HepG2 (cell line): ENCODE results near the gene TTBK1. TPM values are rescaled to one million over a fixed set of nuclear protein-coding genes. Genes with fewer than 3 reads are reported as not detected.

ENCODE experiments used
- ARHGAP35 ChIP-seq: sonication (generic); formaldehyde crosslinking; IDR thresholded peaks from 2 replicates; pipeline ENCODE4 v1.9.0; 2022; ENCODE audit warnings: mild to moderate bottlenecking, inconsistent platforms, moderate library complexity, missing genetic modification reagents, borderline replicate concordance
- E2F1 ChIP-seq: sonication (generic); formaldehyde crosslinking; IDR thresholded peaks from 2 replicates; pipeline ENCODE4 v1.5.0; 2020; ENCODE audit warnings: missing genetic modification reagents
- EHMT2 ChIP-seq: fragments of 200-600 bp; sonication (generic); IDR thresholded peaks from 2 replicates; pipeline ENCODE4 v1.7.0; 2017; ENCODE audit warnings: antibody characterized with exemption, low read depth, low read length, borderline replicate concordance
- FOSL2 ChIP-seq: sonication (generic); formaldehyde crosslinking; IDR thresholded peaks from 2 replicates; pipeline ENCODE4 v1.4.0; 2020; ENCODE audit warnings: missing genetic modification reagents
- GZF1 ChIP-seq: sonication (generic); formaldehyde crosslinking; IDR thresholded peaks from 2 replicates; pipeline ENCODE4 v1.5.1; 2020; ENCODE audit warnings: mild to moderate bottlenecking, missing genetic modification reagents
- IRX3 ChIP-seq: sonication (generic); formaldehyde crosslinking; IDR thresholded peaks from 2 replicates; pipeline ENCODE4 v1.8.1; 2023; ENCODE audit warnings: mild to moderate bottlenecking, low read depth, missing genetic modification reagents, borderline replicate concordance
- JUNB ChIP-seq: sonication (generic); formaldehyde crosslinking; IDR thresholded peaks from 2 replicates; pipeline ENCODE4 v1.8.0; 2022; ENCODE audit warnings: missing genetic modification reagents, mild to moderate bottlenecking, borderline replicate concordance
- MXD4 ChIP-seq: IDR thresholded peaks from 2 replicates; pipeline ENCODE4 v1.6.1; 2016; ENCODE audit warnings: mild to moderate bottlenecking, missing biosample characterization, missing genetic modification reagents
- RARG ChIP-seq: sonication (generic); formaldehyde crosslinking; IDR thresholded peaks from 2 replicates; pipeline ENCODE4 v1.4.0; 2020; ENCODE audit warnings: low read depth, mild to moderate bottlenecking, missing genetic modification reagents
- SOX13 ChIP-seq, 3 experiments: fragments of 450-650 bp in 1 of 3; sonication (generic) in 1 of 3; formaldehyde crosslinking in 1 of 3; IDR thresholded peaks in 2 of 3; conservative IDR thresholded peaks in 1 of 3; 2 replicates each; pipeline versions ENCODE4 v1.5.0 to v1.6.1; 2016 to 2020; ENCODE audit warnings: antibody characterized with exemption in 1 of 3, mild to moderate bottlenecking in 1 of 3, missing compliant biosample characterization in 1 of 3, missing genetic modification reagents in 1 of 3, moderate library complexity in 1 of 3
- THYN1 ChIP-seq: sonication (generic); formaldehyde crosslinking; IDR thresholded peaks from 2 replicates; pipeline ENCODE4 v1.8.1; 2023; ENCODE audit warnings: low read depth, mild to moderate bottlenecking, moderate library complexity, missing genetic modification reagents, borderline replicate concordance
- ZBTB2 ChIP-seq: sonication (generic); formaldehyde crosslinking; IDR thresholded peaks from 2 replicates; pipeline ENCODE4 v1.8.0; 2022; ENCODE audit warnings: low read depth, missing genetic modification reagents
- ZBTB20 ChIP-seq: sonication (generic); formaldehyde crosslinking; IDR thresholded peaks from 2 replicates; pipeline ENCODE4 v1.8.1; 2023; ENCODE audit warnings: missing genetic modification reagents, low read depth, mild to moderate bottlenecking, borderline replicate concordance
- ZNF235 ChIP-seq: sonication (generic); formaldehyde crosslinking; IDR thresholded peaks from 2 replicates; pipeline ENCODE4 v1.8.1; 2023; ENCODE audit warnings: mild to moderate bottlenecking, missing genetic modification reagents, borderline replicate concordance
- ZNF281 ChIP-seq: sonication (generic); formaldehyde crosslinking; IDR thresholded peaks from 2 replicates; pipeline ENCODE4 v1.4.0; 2020; ENCODE audit warnings: missing genetic modification reagents, borderline replicate concordance
- ZNF660 ChIP-seq: sonication (generic); formaldehyde crosslinking; IDR thresholded peaks from 2 replicates; pipeline ENCODE4 v1.5.1; 2020; ENCODE audit warnings: mild to moderate bottlenecking, low read depth, missing genetic modification reagents, borderline replicate concordance
- ZNF704 ChIP-seq: sonication (generic); formaldehyde crosslinking; IDR thresholded peaks from 2 replicates; pipeline ENCODE4 v1.8.1; 2023; ENCODE audit warnings: mild to moderate bottlenecking, inconsistent platforms, moderate library complexity, missing genetic modification reagents, borderline replicate concordance
- ZUFSP ChIP-seq: sonication (generic); formaldehyde crosslinking; IDR thresholded peaks from 2 replicates; pipeline ENCODE4 v1.9.0; 2021; ENCODE audit warnings: missing genetic modification reagents, mild to moderate bottlenecking, borderline replicate concordance
- polyA plus RNA-seq, 8 experiments: library from polyadenylated mRNA; depleted of rRNA in 3 of 8; stranded (reverse) in 7 of 8; unstranded in 1 of 8; fragments of >200 nt; fragmentation: Illumina TruSeq in 4 of 8; extraction: Trizol in 4 of 8; gene quantifications; 2 replicates each; pipeline versions ENCODE4 v1.2.1 to v1.2.3, GENCODE V29; 2011 to 2016; ENCODE audit warnings: low read depth in 4 of 8, missing spikeins in 1 of 8, mixed read lengths in 1 of 8; ENCODE audit not compliant: insufficient read depth in 1 of 8
- total RNA-seq, 5 experiments: library from RNA; depleted of rRNA; stranded (reverse); fragments of >200 nt; fragmentation: Illumina TruSeq; extraction: Trizol; gene quantifications; 2 replicates each; pipeline ENCODE4 v1.2.3, GENCODE V29; 2016; ENCODE audit warnings: low read depth in 1 of 5

TTBK1 gene
- total and polyA plus RNA-seq, 2 of the 13 experiments (the other 11 are each of a cell fraction or from before 2014, with no cell fraction given) = 0.24 to 0.33 TPM

GRCh38 chr6:43274916-43275597, 31.8 kb downstream of the TTBK1 start (continued):
- TF ChIP-seq ZNF704 (CRISPR knock-in tag) = peak; percentile 61; the same call in 1 of the 2 replicates
- 0 out of 2 replicates have a peak, but pooled peaks have one; percentile 6 for TF ChIP-seq GZF1 (CRISPR knock-in tag)
- TF ChIP-seq ARHGAP35 (CRISPR knock-in tag) = no peak
- TF ChIP-seq SOX13 (IDR thresholded peaks at IDR 0.05) = no peak; the same call in 1 of the 2 replicates
- TF ChIP-seq SOX13 (CRISPR knock-in tag; conservative IDR thresholded peaks at IDR 0.05 in 1 of 2, IDR thresholded peaks at IDR 0.05 in 1 of 2) = peak in 1 of 2 experiments; percentile 55; a peak in 2 of 4 replicates
- peak; percentile 88 for TF ChIP-seq ZNF281 (CRISPR knock-in tag)
- TF ChIP-seq ZNF660 = no peak
- no peak for TF ChIP-seq EHMT2
- TF ChIP-seq ZNF235 = peak; percentile 93; the same call in 1 of the 2 replicates
- peak; percentile 78 for TF ChIP-seq ZBTB2 (CRISPR knock-in tag)
- no peak for TF ChIP-seq RARG (CRISPR knock-in tag)
- TF ChIP-seq E2F1 = no peak
- no peak for TF ChIP-seq JUNB (CRISPR knock-in tag)
- no peak for TF ChIP-seq MXD4 (CRISPR knock-in tag)
- TF ChIP-seq IRX3 (CRISPR knock-in tag) = peak; percentile 93; the same call in 1 of the 2 replicates
- TF ChIP-seq ZUFSP = no peak
- TF ChIP-seq ZBTB20 (CRISPR knock-in tag) = peak; percentile 47; the same call in 1 of the 2 replicates
- 0 out of 2 replicates have a peak, but pooled peaks have one; percentile 22 for TF ChIP-seq FOSL2 (CRISPR knock-in tag)
- no peak for TF ChIP-seq THYN1 (CRISPR knock-in tag)
